Bronchial epithelial cell (primary cell): ENCODE data around the gene RFFL. TPM values are rescaled to one million over a fixed set of nuclear protein-coding genes. Genes with fewer than 3 reads are reported as not detected.

Experiments
- DNase-seq: peaks from one replicate; pipeline ENCODE4 v3.0.0-alpha.2; 2010; ENCODE audit warnings: low read depth
- FAIRE-seq: peaks from 2 replicates; lab custom pipeline; 2011; peaks lifted over from hg19 to GRCh38; lab: Jason Lieb, UNC
- H3K27me3 ChIP-seq: 2 replicates; pipeline ENCODE4 v1.5.1; 2011; ENCODE audit warnings: low read length; ENCODE audit not compliant: control insufficient read depth, insufficient read depth
- H3K36me3 ChIP-seq: 2 replicates; pipeline ENCODE4 v1.5.1; 2011; ENCODE audit warnings: low read length; ENCODE audit not compliant: control insufficient read depth, insufficient read depth
- H3K4me3 ChIP-seq: 2 replicates; pipeline ENCODE4 v1.5.1; 2011; ENCODE audit warnings: mild to moderate bottlenecking, low read depth, low read length, control low read depth
- CTCF ChIP-seq: IDR thresholded peaks from 2 replicates; pipeline ENCODE4 v1.5.1; 2011; ENCODE audit warnings: mild to moderate bottlenecking, moderate library complexity, low read length, control low read depth, inconsistent platforms; ENCODE audit not compliant: insufficient read depth, severe bottlenecking
- total RNA-seq: library from RNA; depleted of rRNA; stranded (reverse); fragments of >200 nt; gene quantifications from 2 replicates; pipeline ENCODE4 v1.2.1, GENCODE V29; 2014

The RFFL gene
- total RNA-seq, 1 donor from 2014 or later = 8.4 TPM

- peak; percentile 92 for DNase-seq
- peaks cover 3% of the 10 kb centered on the region for H3K36me3 ChIP-seq
- peak within 1 kb of the TSS; percentile 58 for H3K4me3 ChIP-seq
- TF ChIP-seq CTCF = no peak
- H3K27me3 ChIP-seq = no peaks in the 10 kb centered on the region
- FAIRE-seq = no peak
Measured at GRCh38 chr17:34961093-34961911, 102.2 kb downstream of the RFFL start, which contains the start of the genes CCT6B and ZNF830. Gene CCT6B (minus strand): TSS chr17:34961460. CDS start chr17:34961393, 67 bp downstream. Gene ZNF830 (plus strand): TSS chr17:34961540. CDS start chr17:34961567, 27 bp downstream.

GRCh38 chr17:34958438-34958837 is 105.1 kb downstream of the RFFL start:
- DNase-seq = no peak
- TF ChIP-seq CTCF = no peak
- Histone ChIP-seq H3K27me3 (no peaks in the 10 kb centered on the region), H3K36me3 (no peaks in the 10 kb centered on the region), H3K4me3 (no peak overlapping the region)
- no peak for FAIRE-seq

Other genes starting within 250 kb of the RFFL start
- gene CCT6B, start 102.2 kb downstream of the RFFL start, total RNA-seq = 0.51 and 0.79 TPM in 2 replicates
- gene ZNF830, start 102.2 kb downstream of the RFFL start, total RNA-seq = 15.3 and 16.9 TPM in 2 replicates
- gene LIG3, start 83.2 kb downstream of the RFFL start, total RNA-seq = 39.5 and 44.8 TPM in 2 replicates
- 1.4 and 2.4 TPM in 2 replicates for gene RAD51D, start 56.2 kb upstream of the RFFL start, total RNA-seq
- not detected in 2 replicates for gene FNDC8, start 57.9 kb upstream of the RFFL start, total RNA-seq
- gene NLE1, start 78.6 kb upstream of the RFFL start, total RNA-seq = 10.2 and 32.4 TPM in 2 replicates
- not detected in 2 replicates for gene UNC45B, start 84.1 kb upstream of the RFFL start, total RNA-seq
- not detected in 2 replicates for gene SLC35G3, start 130.7 kb upstream of the RFFL start, total RNA-seq
- gene SLFN5, start 179.4 kb upstream of the RFFL start, total RNA-seq = 104 and 112 TPM in 2 replicates